IMR-90 (cell line): ENCODE results near the gene SIK2. TPM values are rescaled to one million over a fixed set of nuclear protein-coding genes. Genes with fewer than 3 reads are reported as not detected.

Source experiments
- ATAC-seq: fragments of 200-7000 bp; cut with Tn5 transposase; 2 replicates; pipeline ENCODE4 v1.9.1; 2020; ENCODE audit warnings: low read depth, mild to moderate bottlenecking, moderate library complexity
- BruUV-seq: library from RNA; stranded (reverse); fragments of 400-500 nt; replicated peaks from 2 replicates; lab custom pipeline; 2021; lab: Mats Ljungman, UMichigan
- CTCF ChIA-PET: fragments of 300-600 bp; formaldehyde crosslinking; extraction: SDS; loops from one replicate; lab custom pipeline; 2021; ENCODE audit warnings: antibody characterized with exemption; lab: Yijun Ruan, JAX
- POLR2A ChIA-PET: fragments of 300-600 bp; sonication (Branson Sonifier 250); formaldehyde crosslinking; loops from one replicate; lab custom pipeline; 2022; ENCODE audit warnings: antibody characterized with exemption; ENCODE audit not compliant: unreplicated experiment; lab: Charles Lee
- DNase-seq: peaks from one replicate; pipeline ENCODE4 v3.0.0; 2013
- H2AFZ ChIP-seq: replicated peaks from 2 replicates; pipeline ENCODE3; 2013; ENCODE audit warnings: low read length, mild to moderate bottlenecking; ENCODE audit not compliant: poor library complexity
- H2AK5ac ChIP-seq: 2 replicates; pipeline ENCODE4 v1.6.1; 2013; ENCODE audit warnings: low read depth, low read length, inconsistent platforms
- H2AK9ac ChIP-seq: replicated peaks from 2 replicates; pipeline ENCODE3; 2013; ENCODE audit warnings: mild to moderate bottlenecking, low read depth, low read length, moderate library complexity; ENCODE audit not compliant: poor library complexity
- H2BK120ac ChIP-seq: 2 replicates; pipeline ENCODE4 v1.6.1; 2013; ENCODE audit warnings: low read depth, low read length, inconsistent platforms
- H2BK15ac ChIP-seq: 3 replicates; pipeline ENCODE4 v1.6.1; 2013; ENCODE audit warnings: low read depth, low read length, inconsistent platforms
- H2BK20ac ChIP-seq: 2 replicates; pipeline ENCODE4 v1.6.1; 2013; ENCODE audit warnings: low read depth, mild to moderate bottlenecking, inconsistent platforms, low read length, moderate library complexity
- H2BK5ac ChIP-seq: 2 replicates; pipeline ENCODE4 v1.6.1; 2013; ENCODE audit warnings: mild to moderate bottlenecking, low read depth, low read length, inconsistent platforms; ENCODE audit not compliant: poor library complexity, severe bottlenecking
- H3K14ac ChIP-seq: replicated peaks from 2 replicates; pipeline ENCODE4 v1.6.1; 2013; ENCODE audit warnings: low read depth, low read length, inconsistent platforms
- H3K18ac ChIP-seq: 2 replicates; pipeline ENCODE4 v1.6.1; 2013; ENCODE audit warnings: low read depth, low read length, control low read depth
- H3K23ac ChIP-seq: 2 replicates; pipeline ENCODE4 v1.6.1; 2013; ENCODE audit warnings: low read depth, low read length, inconsistent platforms
- H3K27ac ChIP-seq: 2 replicates; pipeline ENCODE4 v1.5.1; 2013; ENCODE audit warnings: mild to moderate bottlenecking, control low read depth, low read length; ENCODE audit not compliant: insufficient read depth
- H3K27me3 ChIP-seq: 2 replicates; pipeline ENCODE4 v1.6.1; 2013; ENCODE audit warnings: low read length; ENCODE audit not compliant: control insufficient read depth, insufficient read depth
- H3K36me3 ChIP-seq: 2 replicates; pipeline ENCODE4 v1.6.1; 2013; ENCODE audit warnings: low read length, mixed read lengths; ENCODE audit not compliant: control insufficient read depth, insufficient read depth
- H3K4ac ChIP-seq: 2 replicates; pipeline ENCODE4 v1.6.1; 2013; ENCODE audit warnings: low read depth, low read length, inconsistent platforms
- H3K4me1 ChIP-seq: 2 replicates; pipeline ENCODE4 v1.6.1; 2013; ENCODE audit warnings: low read length, mixed read lengths; ENCODE audit not compliant: control insufficient read depth, insufficient read depth
- H3K4me2 ChIP-seq: 2 replicates; pipeline ENCODE4 v1.6.1; 2013; ENCODE audit warnings: low read depth, mild to moderate bottlenecking, control low read depth, low read length, moderate library complexity
- H3K4me3 ChIP-seq: 2 replicates; pipeline ENCODE4 v1.5.1; 2013; ENCODE audit warnings: low read depth, mild to moderate bottlenecking, control low read depth, low read length, moderate library complexity; ENCODE audit not compliant: insufficient read depth
- H3K56ac ChIP-seq: 2 replicates; pipeline ENCODE4 v1.6.1; 2013; ENCODE audit warnings: low read length, inconsistent platforms; ENCODE audit not compliant: insufficient read depth; ENCODE audit errors: extremely low read depth
- H3K79me1 ChIP-seq, 2 experiments: 2 replicates each; pipeline ENCODE4 v1.6.1; 2013; ENCODE audit warnings: low read length in 2 of 2, inconsistent platforms in 1 of 2, low read depth in 1 of 2
- H3K9ac ChIP-seq: 2 replicates; pipeline ENCODE4 v1.6.1; 2013; ENCODE audit warnings: low read depth, low read length, control low read depth
- H3K9me1 ChIP-seq: 2 replicates; pipeline ENCODE4 v1.6.1; 2013; ENCODE audit warnings: low read length, inconsistent platforms; ENCODE audit not compliant: insufficient read depth
- H3K9me3 ChIP-seq: 2 replicates; pipeline ENCODE4 v1.6.1; 2013; ENCODE audit warnings: low read length; ENCODE audit not compliant: control insufficient read depth, insufficient read depth
- H4K20me1 ChIP-seq: 2 replicates; pipeline ENCODE4 v1.6.1; 2013; ENCODE audit warnings: low read length, inconsistent platforms; ENCODE audit not compliant: insufficient read depth
- H4K5ac ChIP-seq: 2 replicates; pipeline ENCODE4 v1.6.1; 2013; ENCODE audit warnings: mild to moderate bottlenecking, low read depth, low read length, control low read depth
- H4K8ac ChIP-seq, 2 experiments: 2 replicates each; pipeline ENCODE4 v1.6.1; 2013; ENCODE audit warnings: low read depth in 2 of 2, low read length in 2 of 2, control low read depth in 1 of 2, inconsistent platforms in 1 of 2
- H4K91ac ChIP-seq: 2 replicates; pipeline ENCODE4 v1.6.1; 2013; ENCODE audit warnings: low read depth, low read length, inconsistent platforms; ENCODE audit not compliant: insufficient read depth
- BHLHE40 ChIP-seq: fragments of 150-350 bp; IDR thresholded peaks from 2 replicates; pipeline ENCODE4 v1.6.1; 2016; ENCODE audit warnings: mild to moderate bottlenecking, low read depth, low read length
- CEBPB ChIP-seq: IDR thresholded peaks from 2 replicates; pipeline ENCODE4 v1.6.1; 2012; ENCODE audit warnings: low read depth, low read length, improper control_type of control experiment
- CHD1 ChIP-seq: IDR thresholded peaks from 2 replicates; pipeline ENCODE4 v1.6.1; 2012; ENCODE audit warnings: low read depth, low read length, improper control_type of control experiment
- CTCF ChIP-seq: conservative IDR thresholded peaks from 2 replicates; pipeline ENCODE4 v1.5.1; 2012; ENCODE audit warnings: mild to moderate bottlenecking, low read depth, low read length, improper control_type of control experiment
- ELK1 ChIP-seq: fragments of 150-350 bp; IDR thresholded peaks from 2 replicates; pipeline ENCODE4 v1.6.1; 2016; ENCODE audit warnings: low read depth, mild to moderate bottlenecking, low read length, moderate library complexity, borderline replicate concordance
- FOS ChIP-seq: fragments of 150-350 bp; IDR thresholded peaks from 2 replicates; pipeline ENCODE4 v1.6.1; 2016; ENCODE audit warnings: low read depth, low read length
- MAFK ChIP-seq: IDR thresholded peaks from 2 replicates; pipeline ENCODE4 v1.6.1; 2012; ENCODE audit warnings: low read depth, low read length, improper control_type of control experiment
- MAZ ChIP-seq: IDR thresholded peaks from 2 replicates; pipeline ENCODE4 v1.6.1; 2012; ENCODE audit warnings: low read depth, mild to moderate bottlenecking, low read length, improper control_type of control experiment, moderate library complexity, borderline replicate concordance
- MXI1 ChIP-seq: IDR thresholded peaks from 2 replicates; pipeline ENCODE4 v1.6.1; 2012; ENCODE audit warnings: low read depth, mild to moderate bottlenecking, low read length, moderate library complexity, borderline replicate concordance
- NFE2L2 ChIP-seq: fragments of 150-350 bp; IDR thresholded peaks from 2 replicates; pipeline ENCODE4 v1.6.1; 2016; ENCODE audit warnings: low read depth, mild to moderate bottlenecking, low read length
- POLR2A ChIP-seq: IDR thresholded peaks from 2 replicates; pipeline ENCODE4 v1.6.1; 2012; ENCODE audit warnings: mild to moderate bottlenecking, low read depth, low read length
- RAD21 ChIP-seq: IDR thresholded peaks from 2 replicates; pipeline ENCODE4 v1.6.1; 2012; ENCODE audit warnings: low read length, improper control_type of control experiment
- RCOR1 ChIP-seq: IDR thresholded peaks from 2 replicates; pipeline ENCODE4 v1.6.1; 2012; ENCODE audit warnings: mild to moderate bottlenecking, low read length, improper control_type of control experiment; ENCODE audit not compliant: insufficient replicate concordance
- RFX5 ChIP-seq: IDR thresholded peaks from 2 replicates; pipeline ENCODE4 v1.8.0; 2012; ENCODE audit warnings: low read depth, mild to moderate bottlenecking, low read length, moderate library complexity
- SMC3 ChIP-seq: fragments of 150-350 bp; IDR thresholded peaks from 2 replicates; pipeline ENCODE4 v1.6.1; 2016; ENCODE audit warnings: low read depth, mild to moderate bottlenecking, antibody characterized with exemption, low read length, moderate library complexity
- USF2 ChIP-seq: fragments of 150-350 bp; IDR thresholded peaks from 2 replicates; pipeline ENCODE4 v1.6.1; 2017; ENCODE audit warnings: mild to moderate bottlenecking, antibody characterized with exemption, low read length, low read depth
- WGBS, 2 experiments: methylation state at CpG; one replicate each; pipeline versions ENCODE4 v1.1.5 to v1.1.7; 2013; ENCODE audit warnings: missing lambda C conversion rate in 2 of 2; ENCODE audit not compliant: insufficient read length in 1 of 2; ENCODE audit errors: extremely low coverage in 2 of 2; 5-methylcytosine and 5-hydroxymethylcytosine counted together
- dilution Hi-C: fragments of 300-500 bp; cut with HindIII; formaldehyde crosslinking; loops from one replicate; pipeline ENCODE4 v1.14.3; 2018; ENCODE audit warnings: low sequenced_read_pairs; ENCODE audit not compliant: unreplicated experiment
- in situ Hi-C: fragments of 300-500 bp; cut with MboI; formaldehyde crosslinking; loops from 3 replicates; pipeline ENCODE4 v1.14.3; 2019; ENCODE audit warnings: low sequenced_read_pairs, inconsistent platforms, mixed read lengths
- intact Hi-C: fragments of 100-400 bp; cut with micrococcal nuclease; formaldehyde crosslinking; loops from 2 replicates; pipeline ENCODE4 v1.10.0; 2022
- polyA plus RNA-seq, 3 experiments: library from polyadenylated mRNA; depleted of rRNA; stranded (reverse); fragments of >200 nt; gene quantifications; 2 replicates each; pipeline ENCODE4 v1.2.3, GENCODE V29; 2012; ENCODE audit warnings: low replicate concordance in 1 of 3
- total RNA-seq: library from RNA; depleted of rRNA; stranded (reverse); fragments of >200 nt; gene quantifications from 2 replicates; pipeline ENCODE4 v1.2.3, GENCODE V29; 2012

SIK2 gene
- total and polyA plus RNA-seq, 2 of the 4 experiments (the other 2 are of a cell fraction): 7.9 to 10.4 TPM

GRCh38 chr11:111714522-111714921, 112.3 kb downstream of the SIK2 start:
- ChIA-PET POLR2A (interaction anchor here (0.6 kb wide), 1 partner anchor 19 kb away, joined by 4 read pairs; no protein-coding TSS in a partner anchor), CTCF (no interaction called here)
- Histone ChIP-seq H4K20me1 (no peaks in the 10 kb centered on the region), H3K9me1 (peaks cover 10% of the 10 kb centered on the region), H3K27me3 (no peaks in the 10 kb centered on the region), H3K4me2 (no peak overlapping the region), H2BK20ac (no peak overlapping the region), H3K14ac (no peak overlapping the region), H3K4me3 (no peak overlapping the region), H4K91ac (no peak overlapping the region), H2AK9ac (no peak overlapping the region), H2AK5ac (no peak overlapping the region), H4K8ac (no peak overlapping the region), H4K5ac (no peak overlapping the region), H3K9me3 (no peaks in the 10 kb centered on the region), H3K56ac (no peak overlapping the region), H3K27ac (no peak overlapping the region), H2BK15ac (no peak overlapping the region), H3K9ac (no peak overlapping the region), H3K36me3 (peaks cover 19% of the 10 kb centered on the region), H2BK120ac (no peak overlapping the region), H3K4me1 (peaks cover 10% of the 10 kb centered on the region), H3K18ac (no peak overlapping the region), H2AFZ (no peak overlapping the region), H3K23ac (no peak overlapping the region), H3K4ac (no peak overlapping the region), H3K79me1 (peaks cover 21 to 44% of the 10 kb centered on the region in 2 experiments), H2BK5ac (no peak overlapping the region)
- no TSS peak for BruUV-seq
- ATAC-seq: no peak
- no peak for DNase-seq
- WGBS, 2 experiments: 100% methylated on average over 2 of the region's 4 CpGs; no CpG with 5 or more reads in 1 of the 2 experiments
- in situ Hi-C loops: no loop called here
- TF ChIP-seq FOS: no peak
- no peak for TF ChIP-seq POLR2A
- TF ChIP-seq MXI1: no peak
- no peak for TF ChIP-seq RCOR1
- no peak for TF ChIP-seq RFX5
- no peak for TF ChIP-seq CEBPB
- TF ChIP-seq RAD21: no peak
- TF ChIP-seq SMC3: no peak
- no peak for TF ChIP-seq NFE2L2
- TF ChIP-seq CHD1: no peak
- no peak for TF ChIP-seq MAFK
- no peak for TF ChIP-seq MAZ
- no peak for TF ChIP-seq USF2
- TF ChIP-seq ELK1: no peak
- TF ChIP-seq BHLHE40: no peak
- no peak for TF ChIP-seq CTCF
- dilution Hi-C loops: no loop called here
- intact Hi-C loops: no loop called here
